ENCODE data around the gene ZNF507. TPM values are rescaled to one million over a fixed set of nuclear protein-coding genes. Genes with fewer than 3 reads are reported as not detected.

ZNF507 gene
- total and polyA plus RNA-seq, 2 of the 8 experiments (the other 6 are each of a cell fraction or from before 2014, with no cell fraction given): 8.6 to 28.8 TPM

DNA sequence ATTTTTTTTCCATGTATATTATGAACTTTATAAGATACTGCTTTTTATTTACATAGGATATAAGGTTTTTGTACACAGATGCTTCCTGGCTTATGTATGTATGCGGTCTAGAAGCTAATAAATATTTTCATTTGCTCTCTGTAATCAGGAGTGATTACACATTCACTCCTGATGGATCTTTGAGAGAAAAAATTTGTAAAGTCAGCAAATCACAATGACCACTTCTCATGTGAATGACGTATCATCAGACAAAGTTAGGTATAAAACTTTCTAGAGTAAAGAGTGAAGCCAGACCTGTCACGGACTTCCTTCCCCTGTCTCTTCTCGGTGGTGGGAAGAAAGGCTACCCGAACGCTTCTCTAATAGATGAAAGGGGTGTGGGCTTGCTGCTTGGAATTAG, 91.3 kb downstream of the ZNF507 start (continued):
- TF ChIP-seq, protein P1, sequence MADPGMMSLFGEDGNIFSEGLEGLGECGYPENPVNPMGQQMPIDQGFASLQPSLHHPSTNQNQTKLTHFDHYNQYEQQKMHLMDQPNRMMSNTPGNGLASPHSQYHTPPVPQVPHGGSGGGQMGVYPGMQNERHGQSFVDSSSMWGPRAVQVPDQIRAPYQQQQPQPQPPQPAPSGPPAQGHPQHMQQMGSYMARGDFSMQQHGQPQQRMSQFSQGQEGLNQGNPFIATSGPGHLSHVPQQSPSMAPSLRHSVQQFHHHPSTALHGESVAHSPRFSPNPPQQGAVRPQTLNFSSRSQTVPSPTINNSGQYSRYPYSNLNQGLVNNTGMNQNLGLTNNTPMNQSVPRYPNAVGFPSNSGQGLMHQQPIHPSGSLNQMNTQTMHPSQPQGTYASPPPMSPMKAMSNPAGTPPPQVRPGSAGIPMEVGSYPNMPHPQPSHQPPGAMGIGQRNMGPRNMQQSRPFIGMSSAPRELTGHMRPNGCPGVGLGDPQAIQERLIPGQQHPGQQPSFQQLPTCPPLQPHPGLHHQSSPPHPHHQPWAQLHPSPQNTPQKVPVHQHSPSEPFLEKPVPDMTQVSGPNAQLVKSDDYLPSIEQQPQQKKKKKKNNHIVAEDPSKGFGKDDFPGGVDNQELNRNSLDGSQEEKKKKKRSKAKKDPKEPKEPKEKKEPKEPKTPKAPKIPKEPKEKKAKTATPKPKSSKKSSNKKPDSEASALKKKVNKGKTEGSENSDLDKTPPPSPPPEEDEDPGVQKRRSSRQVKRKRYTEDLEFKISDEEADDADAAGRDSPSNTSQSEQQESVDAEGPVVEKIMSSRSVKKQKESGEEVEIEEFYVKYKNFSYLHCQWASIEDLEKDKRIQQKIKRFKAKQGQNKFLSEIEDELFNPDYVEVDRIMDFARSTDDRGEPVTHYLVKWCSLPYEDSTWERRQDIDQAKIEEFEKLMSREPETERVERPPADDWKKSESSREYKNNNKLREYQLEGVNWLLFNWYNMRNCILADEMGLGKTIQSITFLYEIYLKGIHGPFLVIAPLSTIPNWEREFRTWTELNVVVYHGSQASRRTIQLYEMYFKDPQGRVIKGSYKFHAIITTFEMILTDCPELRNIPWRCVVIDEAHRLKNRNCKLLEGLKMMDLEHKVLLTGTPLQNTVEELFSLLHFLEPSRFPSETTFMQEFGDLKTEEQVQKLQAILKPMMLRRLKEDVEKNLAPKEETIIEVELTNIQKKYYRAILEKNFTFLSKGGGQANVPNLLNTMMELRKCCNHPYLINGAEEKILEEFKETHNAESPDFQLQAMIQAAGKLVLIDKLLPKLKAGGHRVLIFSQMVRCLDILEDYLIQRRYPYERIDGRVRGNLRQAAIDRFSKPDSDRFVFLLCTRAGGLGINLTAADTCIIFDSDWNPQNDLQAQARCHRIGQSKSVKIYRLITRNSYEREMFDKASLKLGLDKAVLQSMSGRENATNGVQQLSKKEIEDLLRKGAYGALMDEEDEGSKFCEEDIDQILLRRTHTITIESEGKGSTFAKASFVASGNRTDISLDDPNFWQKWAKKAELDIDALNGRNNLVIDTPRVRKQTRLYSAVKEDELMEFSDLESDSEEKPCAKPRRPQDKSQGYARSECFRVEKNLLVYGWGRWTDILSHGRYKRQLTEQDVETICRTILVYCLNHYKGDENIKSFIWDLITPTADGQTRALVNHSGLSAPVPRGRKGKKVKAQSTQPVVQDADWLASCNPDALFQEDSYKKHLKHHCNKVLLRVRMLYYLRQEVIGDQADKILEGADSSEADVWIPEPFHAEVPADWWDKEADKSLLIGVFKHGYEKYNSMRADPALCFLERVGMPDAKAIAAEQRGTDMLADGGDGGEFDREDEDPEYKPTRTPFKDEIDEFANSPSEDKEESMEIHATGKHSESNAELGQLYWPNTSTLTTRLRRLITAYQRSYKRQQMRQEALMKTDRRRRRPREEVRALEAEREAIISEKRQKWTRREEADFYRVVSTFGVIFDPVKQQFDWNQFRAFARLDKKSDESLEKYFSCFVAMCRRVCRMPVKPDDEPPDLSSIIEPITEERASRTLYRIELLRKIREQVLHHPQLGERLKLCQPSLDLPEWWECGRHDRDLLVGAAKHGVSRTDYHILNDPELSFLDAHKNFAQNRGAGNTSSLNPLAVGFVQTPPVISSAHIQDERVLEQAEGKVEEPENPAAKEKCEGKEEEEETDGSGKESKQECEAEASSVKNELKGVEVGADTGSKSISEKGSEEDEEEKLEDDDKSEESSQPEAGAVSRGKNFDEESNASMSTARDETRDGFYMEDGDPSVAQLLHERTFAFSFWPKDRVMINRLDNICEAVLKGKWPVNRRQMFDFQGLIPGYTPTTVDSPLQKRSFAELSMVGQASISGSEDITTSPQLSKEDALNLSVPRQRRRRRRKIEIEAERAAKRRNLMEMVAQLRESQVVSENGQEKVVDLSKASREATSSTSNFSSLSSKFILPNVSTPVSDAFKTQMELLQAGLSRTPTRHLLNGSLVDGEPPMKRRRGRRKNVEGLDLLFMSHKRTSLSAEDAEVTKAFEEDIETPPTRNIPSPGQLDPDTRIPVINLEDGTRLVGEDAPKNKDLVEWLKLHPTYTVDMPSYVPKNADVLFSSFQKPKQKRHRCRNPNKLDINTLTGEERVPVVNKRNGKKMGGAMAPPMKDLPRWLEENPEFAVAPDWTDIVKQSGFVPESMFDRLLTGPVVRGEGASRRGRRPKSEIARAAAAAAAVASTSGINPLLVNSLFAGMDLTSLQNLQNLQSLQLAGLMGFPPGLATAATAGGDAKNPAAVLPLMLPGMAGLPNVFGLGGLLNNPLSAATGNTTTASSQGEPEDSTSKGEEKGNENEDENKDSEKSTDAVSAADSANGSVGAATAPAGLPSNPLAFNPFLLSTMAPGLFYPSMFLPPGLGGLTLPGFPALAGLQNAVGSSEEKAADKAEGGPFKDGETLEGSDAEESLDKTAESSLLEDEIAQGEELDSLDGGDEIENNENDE (IDR thresholded peaks at IDR 0.05; ENCODE audit: insufficient replicate concordance, low read length): no peak
- no peak for TF ChIP-seq CTCF (IDR thresholded peaks at IDR 0.05; ENCODE audit: control extremely low read depth in 1 of 3, insufficient read depth in 1 of 3, low read depth in 1 of 3, low read length in 3 of 3)
- TF ChIP-seq BCL11A (IDR thresholded peaks at IDR 0.05; ENCODE audit: low read depth in 2 of 2, low read length in 2 of 2): no peak
- no peak for TF ChIP-seq TAF1 (IDR thresholded peaks at IDR 0.05; ENCODE audit: low read depth, low read length)
- no peak for TF ChIP-seq RFX5 (IDR thresholded peaks at IDR 0.05; ENCODE audit: borderline replicate concordance, low read depth, low read length)
- TF ChIP-seq PHF8 (conservative IDR thresholded peaks at IDR 0.05; ENCODE audit: low read depth, low read length): no peak
- TF ChIP-seq KDM1A (IDR thresholded peaks at IDR 0.05; ENCODE audit: borderline replicate concordance, low read length): no peak
- no peak for TF ChIP-seq EP300 (IDR thresholded peaks at IDR 0.05; ENCODE audit: borderline replicate concordance in 1 of 2, low read depth in 2 of 2, low read length in 2 of 2)
